ENCODE results near the gene ENOX2.
"Not testable (repeated sequence)": the region's sequence is repeated elsewhere in the genome, so short reads cannot be mapped to it uniquely, and the experiment has no call there.

Gene ENOX2

GRCh38 chrX:130825525-130825924 lies 77.5 kb downstream of the ENOX2 start:
- no peak for DNase-seq

- DNase-seq = not testable (repeated sequence)
Observed at GRCh38 chrX:130819367-130819766, 83.6 kb downstream of the ENOX2 start.

- not testable (repeated sequence) for DNase-seq
Observed at GRCh38 chrX:130813932-130814331, 89.1 kb downstream of the ENOX2 start.

- no peak for DNase-seq
Observed at GRCh38 chrX:130810561-130810960, 92.4 kb downstream of the ENOX2 start.

GRCh38 chrX:130805903-130806302 lies 97.1 kb downstream of the ENOX2 start:
- DNase-seq = no peak

- DNase-seq = no peak
Observed at GRCh38 chrX:130803537-130803936, 99.5 kb downstream of the ENOX2 start.

DNA sequence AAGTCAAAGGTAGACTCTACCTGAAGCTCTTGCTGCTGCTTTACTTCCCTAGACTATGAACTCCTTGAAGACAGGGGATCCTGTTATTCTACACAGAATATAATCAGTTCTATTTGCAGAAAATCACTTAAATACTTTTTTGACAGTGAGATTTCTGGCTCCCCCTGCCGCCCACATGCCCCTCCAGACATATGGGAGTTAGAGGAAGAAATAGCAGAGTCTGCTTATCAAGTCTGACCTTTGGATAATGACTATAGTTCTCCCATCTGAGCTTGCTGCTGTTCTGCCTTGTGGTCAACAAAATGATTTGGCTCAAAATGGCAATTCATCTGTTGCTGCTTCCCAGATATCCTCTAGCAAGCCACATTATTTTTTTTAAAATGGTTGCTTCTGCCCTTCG lies 101.1 kb downstream of the ENOX2 start:
- no peak for DNase-seq

GRCh38 chrX:130799393-130799792 lies 103.6 kb downstream of the ENOX2 start:
- no peak for DNase-seq

DNA sequence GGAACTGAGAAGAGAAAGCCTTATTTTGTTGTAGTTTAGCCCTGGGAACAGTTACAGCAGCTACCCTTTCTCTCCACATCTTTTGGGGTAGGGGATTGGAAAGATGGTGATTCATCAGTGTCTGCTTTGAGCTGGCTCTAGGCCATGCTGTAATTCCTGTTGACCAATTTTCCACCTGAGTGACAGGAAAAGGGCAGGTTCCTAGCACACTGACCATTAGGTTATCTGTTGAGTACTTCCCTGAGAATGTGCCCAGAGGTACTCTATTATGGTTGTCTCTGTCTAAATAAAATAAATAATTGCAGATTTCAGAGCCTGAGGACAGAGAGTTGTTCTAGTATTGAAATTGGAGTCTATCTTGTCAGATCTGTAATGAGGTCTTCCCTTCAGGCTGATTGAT lies 109.0 kb downstream of the ENOX2 start:
- DNase-seq = no peak

DNA sequence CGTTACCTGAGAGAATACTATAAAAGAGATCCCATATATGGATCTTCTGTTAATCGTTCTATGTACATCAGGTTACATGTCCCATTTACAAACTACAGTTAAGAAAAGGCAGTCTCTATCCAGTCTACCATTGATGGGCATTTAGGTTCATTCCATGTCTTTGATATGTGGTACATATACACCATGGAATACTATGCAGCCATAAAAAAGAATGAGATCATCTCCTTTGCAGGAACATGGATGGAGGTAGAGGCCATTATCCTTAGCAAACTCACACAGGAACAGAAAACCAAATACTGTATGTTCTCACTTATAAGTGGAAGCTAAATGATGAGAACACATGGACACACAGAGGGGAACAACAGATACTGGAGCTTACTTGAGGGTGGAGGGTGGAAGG lies 111.1 kb downstream of the ENOX2 start:
- not testable (repeated sequence) for DNase-seq

DNA sequence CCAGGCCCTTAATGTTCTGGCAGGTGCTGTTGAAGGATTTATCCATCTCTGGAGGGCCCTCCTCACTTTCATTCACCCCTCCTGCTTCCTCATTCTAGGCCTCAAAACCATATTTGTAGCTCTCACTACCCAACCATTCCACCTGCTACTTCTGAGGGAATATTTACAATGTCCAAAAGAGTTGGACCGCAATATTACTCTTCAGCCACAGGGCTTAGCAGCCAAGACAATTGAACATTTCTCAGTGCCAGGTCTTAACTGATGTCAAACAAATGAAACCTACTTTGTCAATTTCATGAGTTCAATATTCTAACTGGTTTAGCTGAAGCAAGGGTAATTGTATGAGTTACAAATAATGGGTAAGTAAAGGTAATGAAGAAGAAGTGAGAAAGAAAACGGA lies 113.2 kb downstream of the ENOX2 start:
- no peak for DNase-seq

DNA sequence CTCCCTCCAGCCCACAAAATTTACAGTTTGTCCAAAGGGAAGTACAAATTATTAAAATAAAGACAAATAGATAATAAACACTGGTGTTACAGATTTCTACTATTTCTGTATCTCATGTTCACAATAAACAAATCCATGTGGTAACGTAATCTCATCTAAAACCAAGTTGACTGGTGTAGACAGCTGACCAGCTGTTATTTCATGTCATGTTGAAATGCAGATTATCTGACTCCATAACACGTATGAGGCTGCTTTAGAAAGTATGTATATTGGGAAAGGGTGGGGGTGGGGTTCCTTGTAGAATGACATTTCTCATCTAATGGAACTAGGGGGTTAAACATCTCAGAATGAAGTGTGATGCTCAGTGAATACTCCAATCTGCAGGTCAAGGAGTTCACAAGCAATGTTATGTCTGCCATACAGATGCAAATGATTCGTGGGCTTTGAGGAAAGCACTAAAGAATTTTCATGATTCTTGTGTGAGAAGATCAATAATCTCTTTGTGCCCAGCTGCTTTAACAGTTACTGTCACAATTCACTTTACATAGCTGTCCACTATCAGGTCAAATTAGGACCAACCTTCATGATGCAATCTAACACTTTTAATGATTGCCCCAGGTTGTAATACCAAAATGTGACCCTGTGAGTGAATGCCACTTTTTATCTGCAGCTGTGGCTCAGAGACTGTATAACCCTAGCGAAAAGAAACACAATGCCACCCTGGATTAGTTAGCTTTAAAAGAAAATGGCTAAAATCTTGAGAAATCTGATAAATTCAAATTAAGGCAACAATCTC lies 114.0 kb downstream of the ENOX2 start:
- DNase-seq = no peak

DNA sequence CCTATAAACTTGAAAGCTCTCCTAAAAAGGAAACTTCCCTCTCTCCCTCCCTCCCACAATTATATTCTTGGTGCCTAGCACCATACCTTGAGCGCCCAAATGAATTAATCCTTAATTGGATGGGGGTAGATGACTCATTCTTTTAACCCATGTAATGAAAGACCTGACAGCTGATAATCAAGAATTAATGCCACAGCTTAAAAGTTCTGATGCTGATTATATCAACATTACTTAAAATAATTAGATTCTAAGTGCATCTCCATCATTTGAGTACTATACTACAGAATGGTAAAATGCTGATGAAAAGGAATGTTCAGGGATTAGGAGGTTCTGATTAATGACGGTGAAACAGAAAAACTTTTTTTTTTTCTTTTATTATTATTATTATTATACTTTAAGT lies 117.0 kb downstream of the ENOX2 start:
- DNase-seq = no peak

DNA sequence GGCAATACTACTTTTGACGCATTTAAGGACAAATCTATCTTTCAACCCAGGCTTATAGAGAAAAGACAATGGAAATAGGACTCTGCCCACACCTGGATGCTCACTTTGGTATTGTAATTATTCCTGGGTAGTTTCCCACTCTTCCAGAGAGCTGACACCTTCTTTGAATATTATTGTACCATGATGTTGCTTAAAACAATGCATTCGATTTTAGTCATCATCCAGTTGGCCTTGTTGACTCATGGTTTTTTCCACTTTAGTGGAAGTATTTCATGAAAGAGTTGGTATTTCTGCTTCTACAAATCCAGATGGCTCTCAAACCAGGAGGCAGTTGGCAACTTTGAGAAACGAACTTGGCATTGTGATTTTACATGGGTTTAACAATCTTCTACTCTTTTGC lies 124.2 kb downstream of the ENOX2 start:
- DNase-seq = no peak

GRCh38 chrX:130775849-130776248 lies 127.2 kb downstream of the ENOX2 start:
- no peak for DNase-seq

- DNase-seq = no peak
Observed at GRCh38 chrX:130772776-130773143, 130.2 kb downstream of the ENOX2 start.

GRCh38 chrX:130772105-130772775 lies 130.8 kb downstream of the ENOX2 start:
- DNase-seq = no peak

DNA sequence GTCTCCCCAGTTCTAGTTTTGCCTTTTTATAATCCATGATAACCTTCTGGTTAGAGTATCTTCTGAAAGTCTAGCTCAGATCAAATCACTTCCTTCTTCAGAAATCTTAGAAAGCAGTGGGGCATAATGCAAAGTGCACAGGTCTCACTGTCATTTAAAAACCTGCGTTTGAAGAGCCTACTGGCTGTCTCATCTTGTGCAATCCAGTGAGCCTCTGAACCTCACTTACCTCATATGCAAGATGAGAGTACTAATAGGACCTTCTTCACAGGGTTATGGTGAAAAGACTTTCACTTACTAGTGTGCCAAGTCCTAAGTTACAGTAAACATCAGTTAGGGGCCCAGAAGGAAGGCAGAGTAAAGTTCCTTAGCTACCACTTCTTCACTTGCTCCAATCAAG lies 131.4 kb downstream of the ENOX2 start:
- DNase-seq = no peak

- no peak for DNase-seq
Observed at GRCh38 chrX:130771230-130771629, 131.8 kb downstream of the ENOX2 start.

DNA sequence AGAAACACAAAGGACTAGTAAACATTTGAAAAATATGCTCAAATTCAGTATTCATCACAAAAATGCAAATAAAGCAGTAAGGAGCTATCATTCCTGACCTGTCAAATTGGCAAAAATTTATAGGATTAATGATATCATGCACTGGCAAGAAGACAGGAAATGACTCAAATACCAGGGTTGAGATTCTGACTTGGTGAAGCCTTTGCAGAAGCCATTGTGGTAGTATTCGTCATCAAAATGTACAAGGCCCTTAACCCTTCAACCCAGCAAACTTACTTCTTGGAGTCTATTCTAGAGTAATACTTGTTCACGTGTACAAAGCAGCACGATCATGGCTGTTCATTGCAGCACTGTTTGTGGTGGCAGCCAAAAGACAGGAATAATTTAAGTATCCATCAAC lies 132.4 kb downstream of the ENOX2 start:
- DNase-seq = no peak

DNA sequence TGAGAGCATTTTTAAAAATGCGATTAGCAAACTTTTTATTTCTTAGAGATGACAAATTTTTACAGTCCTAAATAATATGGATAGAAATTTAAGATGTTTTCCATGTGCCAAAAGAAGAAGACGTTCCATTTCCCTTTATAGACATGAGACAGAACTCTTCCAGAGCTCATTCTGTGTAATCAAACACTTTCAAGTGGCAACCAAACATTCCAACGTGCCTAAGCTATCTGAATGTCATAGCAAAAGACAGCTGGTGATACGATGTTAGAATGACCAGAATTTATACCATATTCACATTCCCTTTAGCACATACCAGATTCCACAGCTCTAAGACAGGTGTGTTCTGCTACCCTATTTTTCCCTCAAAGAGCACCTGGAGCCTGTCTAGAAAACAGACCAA lies 133.2 kb downstream of the ENOX2 start:
- no peak for DNase-seq

GRCh38 chrX:130758072-130758471 lies 144.9 kb downstream of the ENOX2 start:
- no peak for DNase-seq

DNA sequence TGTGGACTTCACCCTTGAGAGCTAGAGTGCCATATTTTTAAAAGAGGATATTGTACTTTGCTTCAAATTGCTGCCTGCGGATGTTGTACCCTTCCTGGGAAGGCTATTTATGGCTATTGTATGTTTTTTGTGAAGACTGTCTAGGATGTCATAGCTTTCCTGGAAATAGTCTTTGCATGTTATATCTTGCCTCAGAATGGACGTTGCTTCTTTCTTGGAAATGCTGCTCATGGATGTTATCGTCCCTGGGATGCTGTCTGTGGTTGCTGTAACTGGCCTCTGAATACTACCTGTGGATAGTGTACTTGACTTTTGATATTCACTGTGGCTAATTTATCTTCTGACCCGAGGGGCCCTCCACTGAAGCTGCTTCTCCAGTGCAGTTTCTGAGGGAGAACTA lies 146.8 kb downstream of the ENOX2 start:
- no peak for DNase-seq

GRCh38 chrX:130754353-130754752 lies 148.7 kb downstream of the ENOX2 start:
- no peak for DNase-seq
